Stimulated activated CD4-positive, alpha-beta T cell treated with anti-CD3 and anti-CD28 coated beads, Interleukin-4, amount 100 ng/mL, for 4 hours (primary cell): ENCODE results near the gene ASPDH.

Experiments used
- DNase-seq, 2 experiments: peaks; one replicate each; pipeline ENCODE4 v3.0.0-alpha.2; 2020

Gene ASPDH

DNA sequence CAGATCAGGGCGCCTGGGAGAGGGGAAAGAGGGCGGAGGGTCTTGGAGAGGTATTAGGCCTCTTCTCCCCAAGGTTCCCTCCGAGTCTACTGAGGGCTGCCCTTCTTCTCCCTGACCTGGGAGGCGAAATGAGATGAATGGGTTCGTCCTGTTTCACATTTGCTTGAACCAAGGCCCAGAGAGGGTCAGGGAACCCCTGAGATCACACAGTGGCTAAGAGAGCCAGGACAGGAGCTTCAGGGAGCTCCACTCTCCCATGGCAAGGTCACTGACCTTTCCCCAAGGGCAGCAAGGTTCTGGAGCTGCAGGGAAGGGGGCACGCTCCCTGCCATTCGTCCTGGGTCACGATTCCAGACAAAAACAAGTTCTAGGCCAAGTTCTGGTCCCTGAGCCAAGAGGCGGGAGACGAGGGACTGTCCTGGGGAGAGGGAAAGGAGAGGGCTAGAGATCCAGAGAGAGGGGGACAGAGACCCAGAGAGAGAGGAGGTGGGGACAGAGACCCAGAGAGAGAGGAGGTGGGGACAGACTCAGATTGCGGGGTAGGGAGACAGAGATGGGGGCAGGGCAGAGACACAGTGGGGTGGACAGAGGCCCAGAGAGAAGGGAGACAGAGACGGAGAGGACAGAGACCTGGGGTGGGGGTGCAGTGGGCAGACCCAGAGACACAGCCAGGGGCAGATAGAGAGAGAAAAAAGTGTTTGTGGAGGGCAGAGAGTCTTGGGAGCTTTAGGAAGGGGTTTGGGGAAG lies 541 bp downstream of the ASPDH start:
- DNase-seq: no peak

DNA sequence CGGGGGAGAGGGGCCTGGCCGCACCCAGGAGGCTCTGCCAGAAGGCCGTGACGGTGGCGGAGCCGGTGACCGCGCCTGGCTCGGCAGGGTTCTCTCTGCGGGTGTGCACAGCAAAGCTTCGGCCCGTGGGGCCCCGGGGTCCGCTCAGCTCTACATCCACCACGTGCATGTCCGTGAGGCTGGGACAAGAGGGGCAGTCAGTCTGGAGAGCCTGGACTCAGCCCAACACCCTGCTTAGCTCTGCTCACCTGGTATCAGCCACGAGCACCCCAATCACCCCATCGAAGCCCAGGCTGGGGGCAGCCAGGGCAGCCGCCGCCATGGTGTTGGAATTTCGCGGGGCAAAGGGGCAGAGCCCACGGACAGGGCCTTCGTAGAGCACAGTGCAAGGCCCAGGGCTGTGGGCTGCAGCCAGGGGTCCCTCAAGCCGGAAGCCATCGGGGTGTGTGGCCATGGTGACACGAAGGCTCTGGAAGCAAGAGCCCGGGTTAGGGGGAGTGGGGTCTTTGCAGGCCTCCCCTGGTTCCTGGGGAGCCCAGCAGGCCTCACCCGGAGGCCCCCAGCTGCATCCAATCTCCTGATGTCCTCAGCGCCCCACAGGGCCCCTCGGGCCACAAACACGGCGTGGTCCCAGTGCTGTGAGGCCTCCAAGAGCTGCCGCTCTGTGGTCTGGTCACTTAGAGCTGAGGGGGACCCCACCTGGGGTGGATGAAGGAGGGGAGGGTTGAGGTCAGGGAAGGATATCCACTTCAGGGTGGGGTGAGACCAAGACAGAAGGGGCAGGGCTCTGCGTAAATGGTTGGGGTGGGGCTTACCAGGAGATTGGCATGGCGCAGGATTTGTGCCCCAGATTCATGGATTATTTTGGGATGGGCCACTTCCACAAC lies 1.4 kb downstream of the ASPDH start:
- DNase-seq: no peak

DNA sequence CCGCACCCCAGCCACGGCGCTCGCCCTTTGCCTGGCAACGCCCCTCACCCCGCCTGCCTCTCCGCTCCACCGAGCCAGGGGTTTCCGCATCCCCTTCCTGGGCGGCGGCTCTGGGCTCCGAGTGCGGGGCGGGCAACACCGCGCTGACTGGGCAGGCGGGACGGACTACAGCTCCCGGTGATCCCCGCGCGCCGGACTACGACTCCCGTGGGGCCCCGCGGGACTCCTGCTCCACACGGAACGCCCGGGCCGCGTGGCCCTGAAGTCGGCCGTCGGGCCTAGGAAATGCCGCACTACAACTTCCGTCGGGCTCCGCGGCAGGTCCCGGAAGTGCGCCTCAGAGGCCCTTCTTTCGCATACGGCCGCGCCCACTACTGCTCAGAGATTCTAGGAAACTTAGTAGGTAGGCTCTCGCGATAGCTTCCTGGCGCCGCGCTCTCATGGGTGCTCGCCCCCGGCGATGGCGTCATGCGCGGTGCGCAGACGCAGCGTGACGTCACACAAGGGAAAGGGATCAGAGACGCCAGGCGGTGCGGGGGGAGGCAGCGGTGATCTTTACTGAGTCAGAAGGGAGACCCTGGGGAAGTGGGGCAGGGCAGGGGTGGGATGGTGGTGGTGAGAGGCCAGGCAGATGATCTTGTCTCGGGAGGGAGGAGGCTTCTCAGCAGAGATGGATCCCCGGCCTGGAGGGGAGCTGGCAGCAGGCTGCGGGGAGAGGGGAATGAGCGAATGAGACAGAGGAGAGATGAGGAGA lies 2.5 kb downstream of the ASPDH start, which contains the start of gene JOSD2:
TSS of gene JOSD2 (minus strand) at position 123 of the 754 bp plus-strand sequence. CDS start 760 bp downstream, outside the sequence.
- peak; percentile 96 to 99 for DNase-seq

DNA sequence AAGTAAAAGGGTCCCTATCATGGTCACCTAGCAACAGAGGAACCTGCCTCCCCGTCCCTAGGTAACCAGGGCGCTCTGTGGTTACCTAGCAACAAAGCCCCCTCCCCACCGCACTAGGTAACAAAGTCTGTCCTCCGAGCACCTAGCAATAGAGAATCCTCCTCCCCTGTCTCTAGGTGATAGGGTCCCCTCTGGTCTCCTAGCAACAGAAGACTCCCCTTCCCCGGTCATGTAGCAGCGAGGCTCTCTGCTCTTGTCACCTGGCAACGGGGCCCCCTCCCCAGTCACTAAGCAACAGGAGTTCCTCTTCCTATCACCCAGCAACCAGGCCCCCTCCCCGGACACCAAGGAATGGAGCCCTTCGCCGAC lies 3.0 kb downstream of the ASPDH start:
- no peak for DNase-seq

DNA sequence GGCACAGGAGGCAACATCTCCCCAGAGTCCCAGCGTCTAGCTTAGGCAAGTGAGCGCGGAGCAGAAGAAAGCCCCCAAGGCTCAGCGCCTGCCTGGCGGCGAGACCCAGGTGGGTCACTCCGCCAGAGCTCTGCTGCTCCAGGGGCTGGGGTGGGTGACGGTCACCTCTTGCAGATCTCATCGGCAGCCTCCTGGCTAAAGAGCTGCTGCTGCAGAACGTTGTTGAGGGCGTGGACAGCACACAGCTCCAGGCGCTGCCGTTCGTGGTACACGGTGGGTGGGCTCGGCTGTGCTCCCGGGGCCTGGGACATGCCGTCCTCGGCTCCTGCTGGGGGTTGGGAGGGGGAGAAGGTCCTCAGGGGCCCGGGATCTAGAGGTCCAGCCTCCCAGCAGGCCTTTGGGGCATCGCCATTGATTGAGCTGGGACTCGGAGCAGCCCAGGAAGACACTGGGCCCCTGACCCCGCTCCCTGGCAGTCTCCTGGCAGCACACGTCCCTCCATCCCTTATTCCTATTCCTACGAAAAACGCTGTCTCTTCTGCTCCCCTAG lies 3.5 kb downstream of the ASPDH start:
- no peak for DNase-seq

DNA sequence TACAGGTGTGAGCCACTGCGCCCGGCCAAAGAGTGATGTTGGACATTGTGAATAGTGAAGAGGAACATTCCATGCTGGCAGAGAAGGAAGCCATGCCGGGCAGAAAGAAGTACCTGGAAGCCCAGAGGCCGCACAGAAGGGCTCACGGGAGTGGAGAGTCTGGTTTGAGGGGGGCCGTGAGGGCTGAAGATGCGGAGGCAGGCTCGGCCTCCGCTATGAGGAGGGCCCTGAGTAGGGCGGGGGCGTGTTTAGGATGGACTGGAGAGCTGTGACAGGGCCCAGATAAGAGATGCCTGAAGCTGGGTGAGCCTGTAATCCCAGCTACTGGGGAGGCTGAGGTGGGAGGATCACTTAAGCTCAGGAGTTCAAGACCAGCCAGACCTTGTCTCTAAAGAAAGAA lies 4.3 kb downstream of the ASPDH start:
- no peak for DNase-seq

DNA sequence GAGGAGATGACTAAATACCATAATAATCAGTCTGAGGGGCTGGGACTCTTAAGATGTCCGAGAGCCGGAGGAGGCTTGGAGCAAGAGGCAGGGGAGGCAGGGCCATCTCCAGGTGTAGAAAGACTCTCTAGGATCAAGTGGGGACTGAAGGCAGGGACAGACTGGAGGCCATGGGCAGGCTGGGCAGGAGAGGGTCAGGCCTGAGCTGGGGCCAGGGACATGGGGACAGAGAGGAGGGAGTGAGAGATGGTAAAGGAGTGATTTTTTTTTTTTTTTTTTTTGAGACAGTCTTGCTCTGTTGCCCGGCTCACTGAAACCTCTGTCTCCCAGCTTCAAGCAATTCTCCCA lies 4.9 kb downstream of the ASPDH start:
- DNase-seq: no peak

DNA sequence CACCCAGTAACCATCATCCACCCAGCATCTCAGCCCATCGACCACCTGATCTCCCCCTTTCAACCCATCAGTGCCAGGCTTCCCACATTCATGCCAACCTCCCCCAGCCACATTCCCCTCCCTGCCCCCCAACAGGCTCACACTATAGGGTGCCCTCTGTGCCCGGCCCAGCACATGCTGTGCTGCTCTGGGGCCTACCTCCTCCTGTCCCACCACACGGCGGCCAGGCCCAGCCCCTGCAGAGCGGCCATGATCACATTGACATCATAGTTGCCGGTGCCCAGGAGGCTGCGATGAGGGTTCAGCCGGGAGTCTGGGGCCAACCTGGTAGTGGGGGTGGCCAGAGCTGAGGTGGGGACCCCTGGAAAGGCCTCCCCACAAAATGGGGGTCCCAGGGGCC lies 6.3 kb downstream of the ASPDH start:
- no peak for DNase-seq

DNA sequence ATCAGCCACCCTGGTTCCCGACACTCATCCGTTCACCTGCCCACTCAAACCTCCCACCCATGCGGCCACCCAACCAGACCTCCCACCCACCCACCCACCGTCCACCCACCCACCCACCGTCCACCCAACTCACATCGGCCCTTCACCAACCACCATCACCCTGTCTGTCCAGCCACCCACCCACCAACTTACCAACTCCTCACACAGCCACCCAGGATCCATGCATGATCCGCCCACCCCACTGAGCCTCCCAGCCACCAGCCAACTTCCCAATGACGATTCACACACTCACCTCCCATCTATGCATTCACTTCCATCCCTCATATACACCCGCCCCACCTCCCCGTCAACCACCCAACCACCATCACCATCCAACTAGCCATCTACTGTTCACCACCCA lies 7.0 kb downstream of the ASPDH start:
- DNase-seq: no peak

DNA sequence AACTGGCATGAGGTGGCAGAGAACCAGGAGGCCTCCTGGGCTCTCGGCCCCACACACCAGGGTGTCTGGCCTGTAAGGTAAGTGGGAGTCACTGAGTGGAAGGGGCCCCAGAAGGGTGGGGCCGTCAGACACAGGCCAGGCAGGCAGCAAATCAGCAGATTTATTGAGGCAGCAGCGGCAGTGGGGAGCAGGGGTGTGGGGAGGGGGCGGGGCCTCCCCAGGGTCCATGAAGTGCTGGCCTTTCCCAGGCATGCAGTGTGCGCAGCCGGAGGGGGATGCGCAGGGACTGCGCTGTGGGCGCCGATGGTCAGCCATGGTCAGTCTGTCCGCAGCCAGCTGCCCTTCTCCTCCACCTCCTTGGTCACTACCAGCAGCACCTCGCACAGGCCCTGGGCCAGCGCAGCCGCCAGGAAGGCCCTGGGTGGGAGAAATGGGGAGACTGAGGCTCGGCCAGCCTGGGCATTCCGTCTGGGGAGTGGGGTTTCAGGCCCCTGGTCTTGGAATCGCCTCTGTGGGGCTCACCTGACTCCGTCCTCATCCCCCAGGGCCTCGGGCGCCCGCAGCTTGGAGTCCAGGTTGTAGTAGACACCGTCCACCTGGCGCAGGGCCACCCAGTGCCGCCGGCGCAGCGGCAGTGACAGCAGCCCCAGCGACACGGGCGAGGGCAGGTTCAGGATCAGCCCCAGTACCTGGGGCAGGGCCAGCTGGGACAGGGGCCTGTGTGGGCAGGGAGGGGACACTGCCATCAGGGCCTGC lies 7.7 kb downstream of the ASPDH start:
- no peak for DNase-seq

DNA sequence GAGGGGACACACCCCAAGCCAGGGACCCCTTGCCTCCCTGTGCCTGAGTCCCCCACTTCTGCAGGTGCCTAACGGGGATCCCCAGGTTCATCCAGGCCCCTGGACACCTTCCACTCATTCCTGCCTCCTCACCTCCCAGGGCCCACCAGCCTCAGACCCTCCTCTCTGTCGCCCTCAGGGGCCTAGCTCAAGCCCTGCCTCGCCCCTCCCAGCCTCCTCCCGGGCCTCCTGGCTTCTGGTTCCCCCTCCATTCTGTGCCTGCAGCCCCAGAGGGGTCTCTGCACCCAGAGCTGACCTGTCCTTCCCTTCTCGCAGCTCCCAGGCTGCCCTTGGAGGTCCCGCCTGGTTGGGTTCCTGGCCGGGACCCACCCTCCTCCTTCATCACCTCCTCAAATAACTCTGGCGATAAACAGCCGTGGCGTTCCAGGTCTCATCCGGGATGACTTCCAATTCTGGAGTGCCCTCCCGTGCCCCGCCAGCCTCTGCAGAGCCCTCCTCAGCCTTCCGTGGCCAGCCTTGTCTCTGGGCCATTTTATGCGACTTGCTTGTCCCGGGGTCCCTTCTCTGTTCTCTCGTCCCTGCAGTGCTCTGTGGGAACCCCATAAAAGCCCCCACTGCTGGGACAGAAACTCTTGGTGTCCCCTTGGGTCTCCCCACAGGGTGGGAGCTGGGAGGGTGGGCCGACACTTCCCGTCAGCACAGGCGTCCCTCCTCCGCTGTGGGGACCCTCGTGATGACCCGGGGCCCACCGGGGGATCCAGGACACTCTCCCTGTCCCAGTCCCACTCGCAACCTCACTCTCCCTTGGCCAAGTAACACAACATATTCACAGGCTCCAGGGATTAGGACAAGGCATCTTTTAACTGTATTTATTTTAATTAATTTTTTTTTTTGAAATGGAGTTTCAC lies 11.9 kb downstream of the ASPDH start:
- no peak for DNase-seq

DNA sequence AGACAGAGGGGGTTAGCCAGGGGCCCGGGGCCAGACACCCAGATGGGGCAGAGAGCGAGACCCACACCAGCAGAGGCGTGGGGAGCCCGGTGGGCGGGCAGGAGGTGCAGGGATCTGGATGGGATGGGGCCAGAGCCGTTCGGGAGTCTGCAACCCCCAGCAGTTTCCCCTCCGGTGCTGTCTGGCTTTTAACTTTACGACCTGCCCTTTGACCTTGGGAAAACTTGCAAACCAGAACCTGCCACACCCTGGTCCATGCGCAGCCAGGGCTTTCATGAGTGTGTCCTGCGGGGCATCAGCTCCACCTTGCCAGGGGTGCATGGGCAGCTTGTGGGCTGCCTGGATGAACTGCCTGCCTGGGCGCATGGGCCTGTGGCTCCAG lies 12.5 kb downstream of the ASPDH start:
- no peak for DNase-seq

DNA sequence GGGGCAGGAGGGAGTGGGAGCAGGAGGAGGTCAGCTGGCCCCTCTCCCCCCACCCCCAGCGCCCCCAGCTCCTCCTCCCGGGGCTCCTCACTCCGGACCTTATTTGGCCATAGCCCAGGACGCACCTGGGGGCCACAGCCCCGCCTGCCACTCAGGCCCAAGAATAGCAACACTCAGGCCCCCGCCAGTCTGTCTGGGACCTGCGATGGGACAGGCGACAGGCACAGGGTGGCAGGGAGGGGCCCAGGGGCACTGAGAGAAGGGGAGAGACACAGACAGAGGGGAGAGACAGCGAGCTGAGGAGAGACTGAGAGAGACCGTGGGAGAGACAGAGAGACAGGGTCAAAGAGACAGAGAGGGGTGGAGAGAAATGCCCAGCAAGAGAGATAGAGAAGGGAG lies 13.0 kb downstream of the ASPDH start:
- DNase-seq: no peak

DNA sequence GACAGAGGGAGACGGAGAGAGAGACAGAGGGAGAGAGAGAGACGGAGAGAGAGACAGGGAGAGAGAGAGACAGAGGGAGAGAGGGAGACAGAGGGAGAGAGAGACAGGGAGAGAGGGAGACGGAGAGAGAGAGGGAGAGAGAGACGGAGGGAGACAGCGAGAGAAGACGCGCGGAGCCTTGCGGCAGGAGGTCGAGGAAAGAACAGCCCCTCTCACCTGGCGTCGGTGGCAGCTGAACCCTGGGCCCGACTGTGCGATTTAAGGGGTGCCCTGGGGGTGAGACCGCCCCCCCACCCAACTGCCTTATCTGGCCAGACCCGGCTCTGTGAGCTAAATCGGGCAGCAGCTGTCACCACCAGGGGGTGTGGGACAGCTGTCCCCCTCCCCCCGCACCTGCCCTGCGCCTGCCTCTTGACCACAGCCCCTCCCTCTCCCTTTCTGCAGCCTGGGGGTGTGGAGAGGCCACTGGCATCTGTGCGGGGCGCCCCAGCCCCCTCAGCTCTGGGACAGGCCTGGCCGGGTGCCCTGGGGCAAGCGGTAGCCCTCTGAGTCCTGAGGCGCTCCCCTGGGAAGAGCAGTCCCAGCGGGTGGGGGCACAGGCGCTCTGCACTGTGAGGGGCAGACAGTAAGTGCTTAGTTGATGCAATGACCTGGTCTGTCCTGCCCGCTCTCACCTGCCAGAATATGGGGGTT lies 13.5 kb downstream of the ASPDH start:
- no peak for DNase-seq

DNA sequence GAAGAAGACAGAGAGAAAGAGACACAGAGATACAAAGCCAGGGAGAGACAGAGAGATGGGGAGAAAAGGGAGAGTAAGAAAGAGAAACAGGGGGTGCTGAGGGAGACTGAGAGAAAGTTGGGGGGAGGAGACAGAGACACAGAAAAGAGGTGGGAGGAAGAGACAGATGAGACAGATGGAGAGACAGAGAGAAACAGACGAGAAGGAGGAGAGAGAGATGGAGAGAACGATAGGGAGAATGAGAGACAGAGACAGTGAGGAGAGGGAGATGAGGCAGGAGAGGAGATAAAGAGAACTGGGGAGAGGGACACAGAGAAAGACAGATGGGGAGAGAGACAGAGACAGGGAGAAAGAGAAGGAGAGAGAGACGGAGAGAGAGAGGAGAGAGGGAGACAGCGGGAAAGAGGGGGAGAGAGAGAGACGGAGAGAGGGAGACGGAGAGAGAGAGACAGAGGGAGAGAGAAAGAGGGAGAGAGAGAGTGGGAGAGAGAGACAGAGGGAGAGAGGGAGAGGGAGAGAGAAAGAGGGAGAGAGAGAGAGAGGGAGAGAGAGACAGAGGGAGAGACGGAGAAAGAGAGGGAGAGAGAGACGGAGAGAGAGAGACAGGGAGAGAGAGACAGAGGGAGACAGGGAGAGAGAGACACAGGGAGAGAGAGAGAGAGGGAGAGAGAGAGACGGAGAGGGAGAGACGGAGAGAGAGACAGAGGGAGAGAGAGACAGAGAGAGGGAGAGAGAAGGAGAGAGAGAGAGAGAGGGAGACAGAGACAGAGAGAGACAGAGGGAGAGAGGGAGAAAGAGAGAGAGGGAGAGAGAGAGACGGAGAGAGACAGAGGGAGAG lies 15.3 kb downstream of the ASPDH start:
- no peak for DNase-seq

DNA sequence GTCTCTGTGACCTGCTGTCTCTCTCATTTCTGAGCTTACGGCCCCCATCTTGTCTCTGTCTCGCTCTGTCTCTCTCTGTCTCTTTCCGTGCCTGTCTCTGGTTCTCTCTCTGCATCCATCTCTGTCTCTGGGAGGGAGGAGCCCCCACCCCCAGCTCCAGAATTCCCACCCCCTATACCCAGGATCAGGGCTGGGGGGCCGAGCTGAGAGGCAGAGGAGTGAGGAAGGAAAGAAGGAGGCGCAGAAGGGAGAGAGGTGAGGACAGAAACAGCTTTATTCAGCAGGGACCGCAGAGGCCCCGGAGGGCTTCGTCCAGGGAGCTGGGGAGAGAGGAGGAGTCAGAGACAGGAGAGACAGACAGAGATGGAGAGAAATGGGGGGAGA lies 16.7 kb downstream of the ASPDH start:
- DNase-seq: no peak

DNA sequence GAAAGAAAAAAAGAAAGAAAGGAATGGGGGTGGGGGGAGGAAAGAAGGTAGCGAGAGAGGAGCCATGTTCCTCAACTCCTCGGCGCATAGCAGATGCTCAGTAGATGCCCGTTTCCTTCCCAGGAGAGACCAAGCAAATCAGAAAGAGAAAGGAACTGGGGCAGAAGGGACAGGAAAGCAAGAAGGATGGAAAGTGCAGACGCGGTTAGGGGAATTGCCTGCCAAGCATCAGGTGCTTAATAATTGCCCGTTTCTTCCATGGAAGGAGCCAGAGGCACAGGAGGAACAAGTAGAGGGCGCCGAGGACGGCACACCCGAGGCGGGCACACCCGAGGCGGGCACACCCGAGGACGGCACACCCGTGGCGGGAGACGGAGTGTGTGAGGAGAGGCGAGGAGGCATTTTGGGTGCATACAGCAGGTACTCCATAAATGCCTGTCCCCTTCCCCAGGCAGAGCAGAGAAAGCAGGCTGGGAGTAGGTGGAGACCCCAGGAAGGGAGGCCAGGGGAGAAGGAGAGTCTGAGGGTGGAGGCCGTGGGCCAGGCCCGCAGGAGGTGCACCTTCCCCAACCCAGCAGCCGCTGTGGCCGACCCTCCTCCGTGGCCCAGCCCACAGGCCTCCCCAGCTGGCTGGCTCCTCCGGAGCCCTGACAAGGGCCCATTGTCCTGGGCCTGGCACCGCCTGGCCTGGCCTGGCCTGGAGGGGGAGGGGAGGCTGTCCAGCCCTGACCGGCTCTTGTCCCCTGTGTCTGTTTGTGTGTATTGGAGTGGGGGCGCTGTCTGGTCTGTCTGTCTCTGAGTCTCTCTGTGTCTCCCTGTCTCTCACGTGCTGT lies 17.3 kb downstream of the ASPDH start:
- DNase-seq: no peak

DNA sequence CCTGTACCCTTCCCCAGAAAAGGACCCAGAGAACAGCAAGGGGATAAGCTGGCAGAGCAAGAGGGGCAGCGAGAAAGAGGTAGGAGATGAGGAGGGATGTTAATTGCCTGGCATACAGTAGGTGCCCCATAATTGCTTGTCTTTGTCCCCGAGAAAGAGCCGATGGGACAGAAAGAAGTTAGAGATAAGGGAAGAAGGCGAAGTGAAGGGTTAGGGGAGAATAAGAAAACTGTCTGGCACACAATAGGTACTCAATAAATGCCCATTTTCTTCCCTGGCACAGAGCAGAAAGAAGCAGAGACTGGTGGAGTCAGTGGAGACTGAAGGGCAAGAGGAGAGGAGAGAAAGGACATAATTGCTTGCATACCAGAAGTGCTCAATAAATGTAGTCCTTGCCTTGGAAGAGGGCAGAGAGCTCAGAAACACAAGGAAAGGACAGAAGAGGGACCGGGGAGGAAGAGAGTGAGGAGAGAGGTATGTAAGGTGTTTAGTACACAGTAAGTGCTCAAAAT lies 18.6 kb downstream of the ASPDH start:
- no peak for DNase-seq
